Measurements from ENCODE around the gene TRIM44. TPM values are rescaled to one million over a fixed set of nuclear protein-coding genes. Genes with fewer than 3 reads are reported as not detected.

Gene TRIM44
- total RNA-seq, 1 donor from 2014 or later, result 6.1 TPM

GRCh38 chr11:35846874-35847273 is 184.3 kb downstream of the TRIM44 start:
- Histone ChIP-seq H3K9me3 (no peaks in the 10 kb centered on the region), H3K36me3 (no peaks in the 10 kb centered on the region), H3K27me3 (no peaks in the 10 kb centered on the region), H3K27ac (no peak overlapping the region), H3K4me3 (no peak overlapping the region), H3K4me1 (no peaks in the 10 kb centered on the region)
- no peak for DNase-seq (ENCODE audit: low spot score in 2 of 2)
- intact Hi-C loops (cut with DNase I), result no loop called here
- TF ChIP-seq CTCF (IDR thresholded peaks at IDR 0.05), result no peak

GRCh38 chr11:35847473-35847872 is 184.9 kb downstream of the TRIM44 start:
- no peaks in the 10 kb centered on the region for H3K27me3 ChIP-seq
- no peaks in the 10 kb centered on the region for H3K4me1 ChIP-seq
- DNase-seq (ENCODE audit: low spot score in 2 of 2), result no peak
- intact Hi-C loops (cut with DNase I), result no loop called here
- H3K9me3 ChIP-seq, result no peaks in the 10 kb centered on the region
- no peak for TF ChIP-seq CTCF (IDR thresholded peaks at IDR 0.05)
- no peaks in the 10 kb centered on the region for H3K36me3 ChIP-seq
- no peak overlapping the region for H3K4me3 ChIP-seq
- H3K27ac ChIP-seq, result no peak overlapping the region

GRCh38 chr11:35848616-35849015 is 186.0 kb downstream of the TRIM44 start:
- no peaks in the 10 kb centered on the region for H3K36me3 ChIP-seq
- no peaks in the 10 kb centered on the region for H3K4me1 ChIP-seq
- TF ChIP-seq CTCF (IDR thresholded peaks at IDR 0.05), result no peak
- DNase-seq (ENCODE audit: low spot score in 2 of 2), result no peak
- H3K27ac ChIP-seq, result no peak overlapping the region
- no peak overlapping the region for H3K4me3 ChIP-seq
- intact Hi-C loops (cut with DNase I), result no loop called here
- no peaks in the 10 kb centered on the region for H3K9me3 ChIP-seq
- no peaks in the 10 kb centered on the region for H3K27me3 ChIP-seq

GRCh38 chr11:35850191-35850590 is 187.6 kb downstream of the TRIM44 start:
- H3K4me1 ChIP-seq, result no peaks in the 10 kb centered on the region
- intact Hi-C loops (cut with DNase I), result no loop called here
- DNase-seq (ENCODE audit: low spot score in 2 of 2), result no peak
- H3K36me3 ChIP-seq, result no peaks in the 10 kb centered on the region
- H3K4me3 ChIP-seq, result no peak overlapping the region
- no peak for TF ChIP-seq CTCF (IDR thresholded peaks at IDR 0.05)
- no peaks in the 10 kb centered on the region for H3K27me3 ChIP-seq
- no peaks in the 10 kb centered on the region for H3K9me3 ChIP-seq
- H3K27ac ChIP-seq, result no peak overlapping the region

GRCh38 chr11:35851342-35851741 is 188.8 kb downstream of the TRIM44 start:
- H3K4me1 ChIP-seq, result no peaks in the 10 kb centered on the region
- intact Hi-C loops (cut with DNase I), result no loop called here
- no peak overlapping the region for H3K4me3 ChIP-seq
- H3K9me3 ChIP-seq, result no peaks in the 10 kb centered on the region
- no peak overlapping the region for H3K27ac ChIP-seq
- H3K27me3 ChIP-seq, result no peaks in the 10 kb centered on the region
- TF ChIP-seq CTCF (IDR thresholded peaks at IDR 0.05), result no peak
- DNase-seq (ENCODE audit: low spot score in 2 of 2), result no peak
- H3K36me3 ChIP-seq, result no peaks in the 10 kb centered on the region

- peak in 1 of 2 donors; percentile 66 for DNase-seq (ENCODE audit: low spot score in 2 of 2)
- Histone ChIP-seq H3K36me3 (no peaks in the 10 kb centered on the region), H3K27ac (no peak overlapping the region), H3K4me3 (no peak overlapping the region), H3K4me1 (no peaks in the 10 kb centered on the region), H3K9me3 (no peaks in the 10 kb centered on the region), H3K27me3 (no peaks in the 10 kb centered on the region)
- intact Hi-C loops (cut with DNase I), result no loop called here
- TF ChIP-seq CTCF (IDR thresholded peaks at IDR 0.05), result no peak
These were observed 189.5 kb downstream of the TRIM44 start for GRCh38 chr11:35852056-35852455.
